Measurements from ENCODE around the gene CFTR.
A peak's percentile ranks its signal among the peaks of the same experiment; 100 is the strongest.

CFTR gene

GRCh38 chr7:117656806-117657205 is 177.0 kb downstream of the CFTR start:
- no peak for DNase-seq

GRCh38 chr7:117659531-117660011 is 179.7 kb downstream of the CFTR start:
- no peak for DNase-seq

GRCh38 chr7:117661328-117661727 is 181.5 kb downstream of the CFTR start:
- DNase-seq = no peak

- no peak for DNase-seq
These were observed 184.2 kb downstream of the CFTR start for GRCh38 chr7:117664047-117664446.

GRCh38 chr7:117665368-117665767 is 185.5 kb downstream of the CFTR start:
- DNase-seq = no peak

- DNase-seq = no peak
These were observed 186.2 kb downstream of the CFTR start for GRCh38 chr7:117666031-117666430.

GRCh38 chr7:117666689-117667088 is 186.9 kb downstream of the CFTR start:
- no peak for DNase-seq

- DNase-seq = no peak
These were observed 187.6 kb downstream of the CFTR start for GRCh38 chr7:117667456-117667855.

- no peak for DNase-seq
These were observed 190.0 kb downstream of the CFTR start for GRCh38 chr7:117669818-117670217.

- DNase-seq = no peak
These were observed 192.6 kb downstream of the CFTR start for GRCh38 chr7:117672453-117672852.

GRCh38 chr7:117673367-117673766 is 193.5 kb downstream of the CFTR start:
- no peak for DNase-seq

GRCh38 chr7:117673839-117674238 is 194.0 kb downstream of the CFTR start:
- peak; percentile 20 for DNase-seq

GRCh38 chr7:117674617-117675016 is 194.8 kb downstream of the CFTR start:
- DNase-seq = no peak

- no peak for DNase-seq
These were observed 195.9 kb downstream of the CFTR start for GRCh38 chr7:117675497-117676435.

GRCh38 chr7:117679120-117679519 is 199.3 kb downstream of the CFTR start:
- DNase-seq = no peak

- no peak for DNase-seq
These were observed 203.0 kb downstream of the CFTR start for GRCh38 chr7:117682681-117683385.

- no peak for DNase-seq
These were observed 203.8 kb downstream of the CFTR start for GRCh38 chr7:117683430-117684175.

- DNase-seq = no peak
These were observed 206.0 kb downstream of the CFTR start for GRCh38 chr7:117685795-117686194.

- DNase-seq = no peak
These were observed 206.6 kb downstream of the CFTR start for GRCh38 chr7:117686311-117686935.

- DNase-seq = no peak
These were observed 208.3 kb downstream of the CFTR start for GRCh38 chr7:117688126-117688525.

- no peak for DNase-seq
These were observed 209.6 kb downstream of the CFTR start for GRCh38 chr7:117689406-117689805.

- DNase-seq = no peak
These were observed 210.3 kb downstream of the CFTR start for GRCh38 chr7:117690147-117690546.

- DNase-seq = no peak
These were observed 212.5 kb downstream of the CFTR start for GRCh38 chr7:117692338-117692737.

Measured in activated CD4-positive, alpha-beta T cell treated with anti-CD3 and anti-CD28 coated beads, Interleukin-10, Interleukin-2, amounts not matched to agents 100 ng/mL and 50 ng/mL, durations not matched to agents 16 hours and 8 hours (primary cell).